Neural progenitor cell (in vitro differentiated cells): ENCODE results near the gene HADH.

Experiments
- EZH2phosphoT487 ChIP-seq: fragments of 200-600 bp; sonication (generic); IDR thresholded peaks from 2 replicates; pipeline ENCODE4 v1.6.1; 2017; ENCODE audit warnings: antibody characterized with exemption
- TF ChIP-seq, protein P1 (sequence below): fragments of 200-600 bp; sonication (generic); IDR thresholded peaks from 2 replicates; pipeline ENCODE4 v1.5.1; 2017; ENCODE audit warnings: antibody characterized with exemption, mild to moderate bottlenecking

DNA sequence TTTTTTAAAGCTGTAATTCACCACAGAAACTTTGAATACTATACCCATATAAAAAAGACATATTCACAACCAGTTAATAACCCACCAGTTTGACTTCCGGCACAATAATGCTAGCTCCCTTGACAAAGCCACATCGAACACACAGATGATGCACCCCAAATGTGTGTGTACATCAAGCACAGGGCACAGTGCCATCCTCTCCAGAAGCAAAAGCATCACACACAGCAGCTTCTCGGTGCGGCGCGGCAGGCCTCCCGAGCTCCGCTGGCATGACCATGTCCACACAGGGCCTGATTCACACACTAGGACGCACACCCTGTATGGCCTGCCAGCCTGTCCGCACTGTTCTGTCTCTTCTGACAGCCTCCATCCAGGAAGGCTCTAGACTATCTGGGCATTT is 91.1 kb downstream of the HADH start:
- TF ChIP-seq EZH2phosphoT487, result no peak
- TF ChIP-seq, protein P1, sequence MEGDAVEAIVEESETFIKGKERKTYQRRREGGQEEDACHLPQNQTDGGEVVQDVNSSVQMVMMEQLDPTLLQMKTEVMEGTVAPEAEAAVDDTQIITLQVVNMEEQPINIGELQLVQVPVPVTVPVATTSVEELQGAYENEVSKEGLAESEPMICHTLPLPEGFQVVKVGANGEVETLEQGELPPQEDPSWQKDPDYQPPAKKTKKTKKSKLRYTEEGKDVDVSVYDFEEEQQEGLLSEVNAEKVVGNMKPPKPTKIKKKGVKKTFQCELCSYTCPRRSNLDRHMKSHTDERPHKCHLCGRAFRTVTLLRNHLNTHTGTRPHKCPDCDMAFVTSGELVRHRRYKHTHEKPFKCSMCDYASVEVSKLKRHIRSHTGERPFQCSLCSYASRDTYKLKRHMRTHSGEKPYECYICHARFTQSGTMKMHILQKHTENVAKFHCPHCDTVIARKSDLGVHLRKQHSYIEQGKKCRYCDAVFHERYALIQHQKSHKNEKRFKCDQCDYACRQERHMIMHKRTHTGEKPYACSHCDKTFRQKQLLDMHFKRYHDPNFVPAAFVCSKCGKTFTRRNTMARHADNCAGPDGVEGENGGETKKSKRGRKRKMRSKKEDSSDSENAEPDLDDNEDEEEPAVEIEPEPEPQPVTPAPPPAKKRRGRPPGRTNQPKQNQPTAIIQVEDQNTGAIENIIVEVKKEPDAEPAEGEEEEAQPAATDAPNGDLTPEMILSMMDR, result no peak
